Keratinocyte (primary cell): ENCODE data around the gene NRP2.

ENCODE experiments used
- EZH2 ChIP-seq: IDR thresholded peaks from one replicate; pipeline ENCODE4 v1.6.1; 2012; ENCODE audit warnings: inconsistent platforms, mild to moderate bottlenecking, low read length, moderate library complexity
- TF ChIP-seq, protein P1 (sequence below), 3 experiments: IDR thresholded peaks in 1 of 3; conservative IDR thresholded peaks in 1 of 3; optimal IDR thresholded peaks in 1 of 3; 2 replicates in 2 of 3; 3 replicates in 1 of 3; pipeline versions ENCODE3 to v1.5.1; 2011; ENCODE audit warnings: low read length in 3 of 3, mild to moderate bottlenecking in 3 of 3, moderate library complexity in 2 of 3, control low read depth in 1 of 3, inconsistent platforms in 1 of 3; ENCODE audit not compliant: insufficient read depth in 2 of 3; ENCODE audit errors: extremely low read depth in 1 of 3

GRCh38 chr2:205654878-205655605, 27.3 kb upstream of the NRP2 start:
- TF ChIP-seq, protein P1, sequence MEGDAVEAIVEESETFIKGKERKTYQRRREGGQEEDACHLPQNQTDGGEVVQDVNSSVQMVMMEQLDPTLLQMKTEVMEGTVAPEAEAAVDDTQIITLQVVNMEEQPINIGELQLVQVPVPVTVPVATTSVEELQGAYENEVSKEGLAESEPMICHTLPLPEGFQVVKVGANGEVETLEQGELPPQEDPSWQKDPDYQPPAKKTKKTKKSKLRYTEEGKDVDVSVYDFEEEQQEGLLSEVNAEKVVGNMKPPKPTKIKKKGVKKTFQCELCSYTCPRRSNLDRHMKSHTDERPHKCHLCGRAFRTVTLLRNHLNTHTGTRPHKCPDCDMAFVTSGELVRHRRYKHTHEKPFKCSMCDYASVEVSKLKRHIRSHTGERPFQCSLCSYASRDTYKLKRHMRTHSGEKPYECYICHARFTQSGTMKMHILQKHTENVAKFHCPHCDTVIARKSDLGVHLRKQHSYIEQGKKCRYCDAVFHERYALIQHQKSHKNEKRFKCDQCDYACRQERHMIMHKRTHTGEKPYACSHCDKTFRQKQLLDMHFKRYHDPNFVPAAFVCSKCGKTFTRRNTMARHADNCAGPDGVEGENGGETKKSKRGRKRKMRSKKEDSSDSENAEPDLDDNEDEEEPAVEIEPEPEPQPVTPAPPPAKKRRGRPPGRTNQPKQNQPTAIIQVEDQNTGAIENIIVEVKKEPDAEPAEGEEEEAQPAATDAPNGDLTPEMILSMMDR (optimal IDR thresholded peaks at IDR 0.05 in 1 of 3, IDR thresholded peaks at IDR 0.05 in 1 of 3, conservative IDR thresholded peaks at IDR 0.05 in 1 of 3; ENCODE audit: extremely low read depth in 1 of 3, insufficient read depth in 2 of 3, low read length in 3 of 3) = no peak
- no peak for TF ChIP-seq EZH2
